GM20000 (cell line): ENCODE measurements around the gene MAST4.

Experiments
- DNase-seq: peaks from one replicate; pipeline ENCODE4 v3.0.0; 2012; ENCODE audit warnings: low spot score
- TF ChIP-seq, protein P1 (sequence below): IDR thresholded peaks from 2 replicates; pipeline ENCODE4 v1.5.1; 2012; ENCODE audit warnings: mild to moderate bottlenecking, control low read depth; ENCODE audit errors: extremely low read depth, missing control alignments

Gene MAST4

DNA sequence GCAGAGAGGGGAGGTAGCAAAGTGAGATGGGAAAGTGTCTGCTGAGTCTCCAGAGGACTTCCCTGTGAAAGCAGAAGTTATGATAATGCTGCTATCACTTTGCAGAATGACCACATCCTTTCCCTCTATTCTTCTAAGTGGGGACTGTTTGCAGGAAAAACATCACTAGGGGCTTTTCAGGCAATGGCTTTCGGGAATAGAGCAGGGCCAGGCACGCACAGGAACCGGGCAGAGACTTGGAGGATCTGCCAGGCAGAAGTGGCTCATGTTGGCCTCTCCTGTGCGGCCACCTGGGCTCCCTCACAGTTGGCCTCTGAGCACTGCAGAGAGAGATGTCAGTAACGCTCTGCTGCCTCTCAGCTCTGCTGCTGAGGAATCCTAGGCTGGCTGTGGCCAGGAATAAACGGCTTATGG, 214.7 kb downstream of the MAST4 start:
- DNase-seq: no peak
- TF ChIP-seq, protein P1, sequence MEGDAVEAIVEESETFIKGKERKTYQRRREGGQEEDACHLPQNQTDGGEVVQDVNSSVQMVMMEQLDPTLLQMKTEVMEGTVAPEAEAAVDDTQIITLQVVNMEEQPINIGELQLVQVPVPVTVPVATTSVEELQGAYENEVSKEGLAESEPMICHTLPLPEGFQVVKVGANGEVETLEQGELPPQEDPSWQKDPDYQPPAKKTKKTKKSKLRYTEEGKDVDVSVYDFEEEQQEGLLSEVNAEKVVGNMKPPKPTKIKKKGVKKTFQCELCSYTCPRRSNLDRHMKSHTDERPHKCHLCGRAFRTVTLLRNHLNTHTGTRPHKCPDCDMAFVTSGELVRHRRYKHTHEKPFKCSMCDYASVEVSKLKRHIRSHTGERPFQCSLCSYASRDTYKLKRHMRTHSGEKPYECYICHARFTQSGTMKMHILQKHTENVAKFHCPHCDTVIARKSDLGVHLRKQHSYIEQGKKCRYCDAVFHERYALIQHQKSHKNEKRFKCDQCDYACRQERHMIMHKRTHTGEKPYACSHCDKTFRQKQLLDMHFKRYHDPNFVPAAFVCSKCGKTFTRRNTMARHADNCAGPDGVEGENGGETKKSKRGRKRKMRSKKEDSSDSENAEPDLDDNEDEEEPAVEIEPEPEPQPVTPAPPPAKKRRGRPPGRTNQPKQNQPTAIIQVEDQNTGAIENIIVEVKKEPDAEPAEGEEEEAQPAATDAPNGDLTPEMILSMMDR: no peak

DNA sequence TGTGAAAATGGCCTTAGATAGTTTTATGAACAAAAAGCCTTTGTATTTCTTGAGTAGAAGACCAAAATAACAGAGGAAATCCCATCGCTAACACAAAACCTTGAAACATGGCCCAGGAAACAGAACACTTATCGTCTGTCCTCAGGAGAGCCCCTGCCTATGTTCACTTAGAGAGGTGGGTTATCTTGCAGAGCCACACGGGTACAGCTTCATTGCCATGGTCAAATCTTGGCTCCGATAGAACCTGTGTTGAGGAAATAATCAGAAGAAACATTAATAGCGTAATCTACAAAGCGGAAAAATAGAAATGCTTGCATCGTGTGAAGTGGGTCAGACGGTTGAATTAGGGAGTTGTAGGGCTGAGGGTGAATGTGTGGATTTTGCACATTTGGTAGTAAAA, 216.1 kb downstream of the MAST4 start:
- TF ChIP-seq, protein P1: no peak
- DNase-seq: no peak

DNA sequence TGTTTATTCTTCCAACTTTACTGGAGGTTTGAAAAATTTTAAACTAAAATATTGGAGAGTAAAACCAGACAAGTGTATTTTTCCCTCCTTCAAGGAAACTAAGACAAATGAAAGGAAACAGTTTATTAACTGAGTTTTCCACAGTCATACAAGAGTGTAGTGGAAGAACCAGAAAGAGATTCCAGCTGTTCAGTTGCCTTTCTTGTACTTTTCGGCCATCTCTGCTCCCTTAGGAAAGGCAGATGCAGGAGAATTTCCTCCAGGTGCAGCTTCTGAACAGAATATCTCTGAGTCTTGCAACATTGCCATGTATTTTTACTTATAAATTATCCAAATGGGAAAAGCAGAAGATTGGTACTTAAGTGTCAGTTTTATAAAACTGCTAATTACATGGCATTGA, 217.1 kb downstream of the MAST4 start:
- no peak for DNase-seq
- TF ChIP-seq, protein P1: no peak

DNA sequence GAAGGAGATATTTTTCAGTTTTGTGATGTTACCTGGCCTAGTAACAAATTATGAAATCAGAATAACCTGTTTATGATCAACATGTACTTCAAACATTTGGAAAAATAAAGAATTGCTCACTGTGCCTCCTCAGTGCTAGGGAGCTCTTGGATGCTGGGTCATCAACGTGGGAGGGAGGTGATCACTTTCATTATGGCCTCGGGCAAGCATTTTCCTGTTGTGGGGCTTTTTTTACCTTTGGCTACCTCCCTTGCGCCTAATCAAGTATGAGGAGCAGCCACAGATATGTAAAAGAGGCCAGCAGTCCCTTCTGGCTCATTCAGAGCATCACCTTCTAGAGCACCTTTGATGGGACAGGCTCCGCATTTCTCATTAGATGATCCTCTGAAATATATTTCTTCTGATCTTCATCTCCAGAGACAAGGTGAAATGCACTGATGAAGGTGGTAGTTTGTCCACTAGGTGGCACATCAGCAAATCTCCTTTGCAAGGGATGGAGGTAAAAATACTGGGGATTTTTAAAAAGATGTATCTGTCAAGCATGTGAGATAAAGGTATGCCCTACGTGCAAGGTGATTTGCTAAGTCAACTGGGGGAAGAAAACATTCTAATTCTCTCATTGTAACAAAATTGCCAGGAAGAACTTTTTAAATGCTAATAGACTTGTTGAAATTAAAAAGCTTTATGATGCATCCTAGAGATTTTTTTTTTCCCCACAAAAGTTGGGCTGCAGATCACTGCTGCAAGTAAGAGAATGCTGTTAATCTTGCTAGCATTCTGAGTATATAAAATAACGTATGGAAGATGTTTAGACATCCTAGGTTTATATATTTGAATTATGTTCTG, 218.2 kb downstream of the MAST4 start:
- peak; percentile 65 for DNase-seq
- TF ChIP-seq, protein P1: peak; percentile 57

DNA sequence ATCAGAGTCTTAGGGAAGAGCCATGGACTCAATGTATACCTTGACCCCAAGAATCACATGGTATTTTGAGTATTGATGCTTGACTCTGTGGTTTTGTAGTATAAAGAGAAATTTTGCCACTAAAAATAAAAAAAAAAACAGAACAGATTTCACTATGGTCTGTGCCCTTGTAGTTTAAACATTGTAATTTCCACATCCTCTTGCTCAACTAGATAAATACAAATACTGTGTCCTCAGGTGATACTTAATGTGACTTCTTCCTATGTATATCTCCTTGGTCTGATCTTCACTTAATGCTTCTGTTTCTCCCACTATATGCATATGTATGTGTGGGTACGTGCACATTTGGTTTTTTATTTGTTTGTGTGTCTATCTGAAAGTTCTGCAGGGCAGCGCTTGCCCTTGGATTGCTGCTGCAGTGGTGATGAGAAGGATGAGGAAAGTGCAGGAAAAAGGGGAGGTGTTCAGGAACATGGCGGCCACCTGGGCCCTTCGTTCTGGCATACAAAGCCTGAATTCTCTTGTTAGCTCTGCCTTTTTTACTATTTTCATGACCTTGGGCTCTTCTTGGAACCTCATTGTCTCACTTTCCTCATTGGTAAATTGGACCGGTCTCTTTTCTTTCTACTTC, 222.2 kb downstream of the MAST4 start:
- DNase-seq: no peak
- TF ChIP-seq, protein P1: no peak

DNA sequence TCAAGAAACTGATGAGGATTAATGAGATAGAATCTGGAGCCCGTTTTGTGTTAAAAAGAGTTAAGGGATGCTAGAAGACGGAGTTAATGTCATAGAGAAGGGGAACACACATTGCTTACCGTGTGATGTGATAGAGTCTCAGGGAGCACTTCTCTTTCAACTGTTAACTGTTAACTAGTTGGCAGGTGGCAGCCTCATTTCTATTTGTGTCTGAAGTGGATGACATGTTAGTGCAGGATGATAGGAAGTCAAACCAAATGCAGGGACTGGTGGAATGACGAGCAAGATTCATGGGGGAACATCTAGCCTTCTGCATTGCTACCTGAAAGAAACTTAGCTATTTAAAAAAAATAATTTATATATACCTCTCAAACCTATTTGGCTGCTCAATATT, 222.7 kb downstream of the MAST4 start:
- no peak for DNase-seq
- TF ChIP-seq, protein P1: no peak

DNA sequence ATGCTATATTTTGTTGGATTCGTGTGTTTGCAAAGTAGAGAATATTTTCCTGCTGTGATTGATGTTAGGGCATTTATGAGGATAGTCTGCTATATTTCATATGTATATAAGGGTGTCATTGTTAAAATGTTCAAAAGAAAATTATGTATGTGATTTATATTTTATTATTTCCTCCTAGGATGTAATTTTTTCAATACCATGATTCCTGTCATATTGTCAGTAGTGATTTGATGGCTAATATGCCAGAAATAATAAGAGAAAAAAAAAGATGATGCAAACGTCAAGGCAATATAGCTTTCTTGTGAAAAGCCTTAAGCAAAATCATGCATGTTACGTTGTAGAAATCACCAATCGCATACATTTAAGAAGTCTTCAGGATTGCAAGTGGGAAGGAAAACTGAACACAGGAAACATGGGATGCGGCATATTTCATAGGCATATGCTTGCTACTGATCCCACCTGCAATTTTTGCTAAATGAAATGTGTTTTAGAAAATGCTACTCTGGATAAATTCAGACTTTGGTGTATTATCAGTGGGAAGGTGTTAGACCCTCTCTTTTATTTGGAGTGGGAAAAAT, 224.5 kb downstream of the MAST4 start:
- DNase-seq: no peak
- TF ChIP-seq, protein P1: no peak
